Activated CD8-positive, alpha-beta memory T cell treated with anti-CD3 and anti-CD28 coated beads, Interleukin-2, amount 50 U/mL, for 48 hours (primary cell): Measurements from ENCODE around the gene CAVIN1.
A peak's percentile ranks its signal among the peaks of the same experiment; 100 is the strongest.
"Not testable (repeated sequence)": the region's sequence is repeated elsewhere in the genome, so short reads cannot be mapped to it uniquely, and the experiment has no call there.

ENCODE experiments used
- DNase-seq: peaks from one replicate; pipeline ENCODE4 v3.0.0-alpha.2; 2020

The CAVIN1 gene

DNA sequence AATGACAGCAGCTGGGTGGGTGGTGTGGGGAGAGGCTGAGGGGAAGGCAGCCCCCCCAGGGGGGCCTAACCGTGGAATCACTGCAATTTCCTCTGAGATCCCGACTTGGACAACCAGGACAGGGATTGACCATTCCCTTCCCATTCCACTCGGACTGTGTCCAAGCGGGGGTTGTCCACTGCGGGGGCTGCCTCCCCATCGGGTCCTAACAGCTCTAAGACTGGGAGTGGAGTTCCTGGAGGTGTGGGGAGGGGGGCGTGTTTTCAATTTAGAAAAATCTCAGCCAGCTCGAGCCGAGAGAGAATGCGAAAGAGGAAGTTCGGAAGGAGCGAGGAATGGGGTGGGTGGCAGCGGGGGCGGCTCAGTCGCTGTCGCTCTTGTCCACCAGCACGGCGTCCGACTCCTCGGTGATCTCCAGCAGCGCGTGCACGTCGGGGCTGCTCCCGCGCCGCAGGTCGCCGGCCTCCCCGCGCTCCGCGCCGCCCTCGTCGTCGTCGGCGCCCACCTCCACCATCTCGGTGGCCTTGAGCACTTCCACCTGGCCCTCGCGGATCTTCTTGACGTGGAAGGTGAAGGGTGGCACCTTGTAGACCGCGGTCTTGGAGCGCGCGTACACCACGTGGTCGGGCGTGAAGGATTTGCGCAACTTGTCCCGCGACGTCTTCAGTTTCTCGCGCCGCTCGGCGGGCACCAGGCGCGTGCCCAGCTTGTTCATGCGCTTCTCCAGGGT, 18.6 kb downstream of the CAVIN1 start:
- DNase-seq = no peak

DNA sequence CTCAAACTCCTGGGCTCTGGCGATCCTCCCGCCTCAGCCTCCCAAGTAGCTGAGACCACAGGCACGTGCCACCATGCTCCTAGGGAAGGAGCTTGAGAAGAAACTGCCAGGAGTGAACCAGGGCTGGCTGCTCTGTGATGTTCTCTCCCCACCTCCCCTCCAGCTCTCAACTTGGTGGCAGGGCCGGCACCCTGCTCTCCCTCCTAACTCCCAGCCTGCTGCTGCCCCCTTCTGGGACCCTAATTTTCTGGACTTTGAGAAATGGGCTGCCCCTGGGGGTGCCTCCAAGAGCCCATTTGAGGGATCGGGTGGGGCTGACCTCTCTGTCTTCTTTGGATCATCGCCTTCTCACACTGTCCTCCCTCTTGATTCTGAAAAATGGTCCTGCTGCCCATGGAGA, 19.9 kb downstream of the CAVIN1 start:
- DNase-seq = peak; percentile 77

DNA sequence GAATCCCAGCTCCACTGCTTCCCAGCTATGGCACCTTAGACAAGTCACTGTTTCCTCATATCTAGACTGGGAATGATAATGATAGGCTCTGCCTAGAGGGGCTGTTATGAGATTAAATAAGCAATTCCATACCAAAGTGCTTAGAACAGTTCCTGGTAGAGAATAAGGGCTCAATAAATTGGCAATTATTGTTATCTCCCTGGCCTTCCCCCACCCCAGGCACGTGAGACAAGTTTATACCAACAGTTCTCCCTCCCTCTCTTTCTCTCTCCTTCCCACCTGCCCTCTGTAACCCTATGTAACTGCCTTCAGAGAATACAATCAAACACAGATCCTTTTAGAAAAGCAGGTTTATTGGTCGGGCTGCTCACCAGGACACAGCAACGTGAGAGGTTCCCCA, 20.9 kb downstream of the CAVIN1 start:
- DNase-seq = no peak

DNA sequence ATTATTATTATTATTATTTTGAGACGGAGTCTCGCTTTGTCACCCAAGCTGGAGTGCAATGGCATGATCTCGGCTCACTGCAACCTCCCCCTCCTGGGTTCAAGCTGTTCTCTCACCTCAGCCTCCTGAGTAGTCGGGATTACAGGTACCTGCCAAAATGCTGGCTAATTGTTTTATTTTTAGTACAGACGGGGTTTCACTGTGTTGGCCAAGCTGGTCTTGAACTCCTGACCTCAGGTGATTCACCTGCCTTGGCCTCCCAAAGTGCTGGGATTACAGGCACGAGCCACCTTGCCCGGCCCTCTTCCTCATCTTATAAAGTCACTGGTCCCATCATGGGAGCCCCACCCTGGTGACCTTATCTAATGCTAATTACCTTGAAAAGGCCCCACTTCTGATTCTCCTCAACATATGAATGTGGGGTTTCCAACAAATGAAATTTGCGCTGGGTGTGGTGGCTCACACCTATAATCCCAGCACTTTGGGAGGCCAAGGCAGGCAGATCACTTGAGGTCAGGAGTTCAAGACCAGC, 22.1 kb downstream of the CAVIN1 start:
- DNase-seq = not testable (repeated sequence)

DNA sequence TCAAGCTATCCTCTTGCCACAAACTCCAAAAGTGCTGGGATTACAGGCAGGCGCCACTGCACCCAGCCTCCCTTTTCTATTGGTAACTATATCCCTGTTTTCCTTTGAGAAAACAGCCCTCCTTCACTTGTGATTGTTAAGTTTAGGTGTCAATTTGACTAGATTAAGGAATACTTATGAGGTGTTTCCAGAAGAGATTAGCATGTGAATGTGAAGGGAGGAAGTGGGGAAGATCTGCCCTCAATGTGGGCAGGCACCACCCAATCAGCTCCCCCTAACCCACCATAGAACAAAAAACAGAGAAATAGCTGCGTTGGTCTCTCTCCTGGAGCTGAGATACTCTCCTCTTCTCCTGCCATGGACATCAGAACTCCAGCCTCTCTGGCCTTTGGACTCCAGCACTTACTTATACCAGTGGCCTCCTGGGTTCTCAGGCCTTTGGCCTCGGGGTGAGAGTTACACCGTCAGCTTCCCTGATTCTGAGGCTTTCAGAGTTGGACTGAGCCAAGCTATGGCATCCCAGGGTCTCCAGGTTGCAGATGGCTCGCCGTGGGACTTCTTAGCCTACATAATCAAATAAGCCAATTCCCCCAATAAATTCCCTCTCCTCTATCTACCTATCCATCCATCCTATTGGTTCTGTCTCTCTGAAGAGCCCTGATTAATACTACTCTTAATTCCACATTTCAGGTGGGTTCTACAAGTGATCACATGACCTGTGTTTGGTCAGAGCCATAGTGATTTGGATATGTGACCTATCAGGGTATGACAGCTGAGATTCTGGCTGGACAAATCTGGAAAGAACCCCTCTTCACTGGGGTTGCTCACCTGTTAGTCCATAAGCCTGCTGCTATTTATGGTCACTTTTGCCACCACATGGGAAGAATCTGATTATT, 22.9 kb downstream of the CAVIN1 start:
- DNase-seq = no peak

DNA sequence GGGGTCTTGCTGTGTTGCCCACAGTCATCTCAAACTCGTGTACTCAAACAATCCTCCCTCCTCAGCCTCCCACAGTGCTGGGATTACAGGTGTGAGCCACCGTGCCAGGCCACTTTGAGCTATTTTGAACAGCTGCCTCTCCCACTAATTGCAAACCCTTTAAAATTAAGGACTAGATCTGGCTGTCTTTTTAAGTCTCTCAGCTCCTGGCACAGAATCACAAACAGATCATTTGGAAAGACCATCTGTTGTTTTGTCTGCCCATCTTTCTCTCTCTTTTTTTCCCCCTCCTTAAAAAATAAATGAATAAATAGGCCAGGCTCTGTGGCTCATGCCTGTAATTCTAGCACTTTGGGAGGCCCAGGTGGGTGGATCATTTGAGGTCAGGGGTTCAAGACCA, 23.9 kb downstream of the CAVIN1 start:
- DNase-seq = no peak

DNA sequence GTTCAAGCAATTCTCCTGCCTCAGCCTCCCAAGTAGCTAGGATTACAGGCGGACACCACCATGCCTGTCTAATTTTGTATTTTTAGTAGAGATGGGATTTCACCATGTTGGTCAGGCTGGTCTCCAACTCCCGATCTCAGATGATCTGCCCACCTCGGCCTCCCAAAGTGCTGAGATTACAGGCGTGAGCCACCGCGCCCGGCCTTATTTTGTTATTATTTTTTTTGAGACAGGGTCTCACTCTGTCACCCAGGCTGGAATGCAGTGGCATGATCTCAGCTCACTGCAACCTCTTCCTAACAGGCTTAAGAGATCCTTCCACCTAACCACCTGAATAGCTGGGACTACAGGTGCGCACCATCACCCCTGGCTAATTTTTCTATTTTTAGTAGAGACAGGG, 27.5 kb downstream of the CAVIN1 start:
- DNase-seq = not testable (repeated sequence)

DNA sequence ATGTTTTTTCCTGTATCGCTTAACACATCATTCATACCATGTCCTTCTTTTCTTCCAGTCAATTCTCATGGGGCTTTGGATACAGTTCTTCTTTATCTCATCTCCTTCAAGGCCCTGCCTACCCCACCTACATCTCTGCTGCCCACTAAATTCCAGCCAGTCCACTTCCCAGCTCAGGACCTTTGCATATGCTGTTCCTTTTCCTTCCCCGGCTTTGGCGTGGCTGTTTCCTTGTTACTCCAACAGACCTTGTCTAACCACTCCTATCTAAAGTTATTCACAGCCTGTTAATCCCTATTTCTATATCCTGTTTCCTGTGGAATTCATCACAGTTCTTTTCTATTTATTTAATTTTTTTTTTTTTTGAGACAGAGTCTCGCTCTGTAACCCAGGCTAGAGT, 28.2 kb downstream of the CAVIN1 start:
- no peak for DNase-seq

DNA sequence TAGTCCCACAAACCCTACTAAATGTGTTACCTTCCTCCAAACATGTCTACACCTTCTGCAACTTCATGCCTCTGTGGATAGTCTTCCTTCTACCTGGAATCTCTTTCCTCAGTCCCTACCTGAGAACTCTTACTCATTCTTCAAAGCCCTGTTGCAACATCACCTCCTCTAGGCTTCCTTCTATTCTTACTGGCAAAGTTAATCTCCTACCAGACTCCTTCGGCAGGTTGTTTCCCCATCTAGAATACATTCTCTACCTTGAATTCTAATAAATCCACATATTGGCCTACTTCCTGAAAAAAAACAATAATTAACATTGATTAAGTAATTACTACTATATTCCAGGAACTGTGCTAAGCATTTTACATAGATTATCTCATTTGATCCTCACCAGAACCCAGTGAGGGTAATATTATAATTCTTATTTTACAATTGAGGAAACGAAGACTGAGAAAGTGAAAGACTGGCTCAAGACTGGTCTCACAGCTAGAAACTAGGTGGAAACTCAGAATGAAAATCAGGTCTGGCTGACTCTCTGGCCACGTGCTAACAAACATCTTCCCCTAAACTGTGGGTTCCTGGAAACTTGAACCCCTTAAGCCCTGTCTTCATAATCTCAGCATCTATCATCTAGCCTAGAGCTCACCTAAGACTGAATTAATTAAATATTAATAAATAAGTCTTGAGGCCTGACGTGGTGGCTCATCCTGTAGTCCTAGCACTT, 30.2 kb downstream of the CAVIN1 start:
- no peak for DNase-seq

DNA sequence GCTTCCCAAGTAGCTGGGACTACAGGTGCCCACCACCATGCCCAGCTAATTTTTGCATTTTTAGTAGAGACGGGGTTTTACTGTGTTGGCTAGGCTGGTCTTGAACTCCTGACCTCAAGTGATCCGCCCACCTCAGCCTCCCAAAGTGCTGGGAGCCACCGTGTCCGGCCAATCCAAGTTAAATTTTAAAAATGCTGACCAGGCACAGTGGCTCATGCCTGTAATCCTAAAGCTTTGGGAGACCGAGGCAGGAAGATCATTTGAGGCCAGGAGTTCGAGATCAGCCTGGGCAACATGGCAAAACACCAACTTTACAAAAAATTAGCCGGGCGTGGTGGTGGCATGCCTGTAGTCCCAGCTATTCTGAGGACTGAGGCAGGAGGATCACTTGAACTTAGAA, 31.6 kb downstream of the CAVIN1 start:
- DNase-seq = not testable (repeated sequence)

DNA sequence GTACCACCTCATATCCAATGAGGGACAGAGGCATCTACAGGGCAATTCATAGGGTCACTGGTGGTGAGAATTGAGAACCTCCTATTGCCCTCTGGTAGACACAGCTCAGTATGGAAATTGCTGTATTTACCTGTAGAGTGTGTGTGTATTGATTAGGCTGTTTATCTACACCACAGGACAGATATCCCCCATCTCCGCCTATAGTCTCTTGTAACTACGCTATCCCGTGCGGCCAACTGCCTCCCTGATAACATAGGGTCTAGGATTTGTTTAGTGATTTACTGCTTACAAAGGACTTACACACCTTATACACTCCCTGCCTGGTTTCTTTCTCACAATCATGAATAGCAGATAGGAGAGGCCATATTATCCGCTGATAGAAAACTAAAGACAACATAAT, 33.2 kb downstream of the CAVIN1 start:
- no peak for DNase-seq

DNA sequence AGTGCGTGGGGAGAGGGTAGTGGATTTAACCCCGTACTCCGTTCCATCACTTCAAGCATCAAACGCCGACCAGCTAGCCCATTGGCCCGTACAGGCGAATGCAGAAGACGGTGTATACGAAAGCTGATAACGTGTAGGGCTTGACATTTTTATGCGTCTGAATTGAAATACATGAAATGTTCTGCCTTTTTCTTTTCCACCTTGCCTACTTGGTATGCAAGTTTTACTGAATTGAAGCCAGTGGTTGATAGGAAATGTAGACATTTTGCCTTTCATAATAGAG, 34.0 kb downstream of the CAVIN1 start:
- DNase-seq = no peak

DNA sequence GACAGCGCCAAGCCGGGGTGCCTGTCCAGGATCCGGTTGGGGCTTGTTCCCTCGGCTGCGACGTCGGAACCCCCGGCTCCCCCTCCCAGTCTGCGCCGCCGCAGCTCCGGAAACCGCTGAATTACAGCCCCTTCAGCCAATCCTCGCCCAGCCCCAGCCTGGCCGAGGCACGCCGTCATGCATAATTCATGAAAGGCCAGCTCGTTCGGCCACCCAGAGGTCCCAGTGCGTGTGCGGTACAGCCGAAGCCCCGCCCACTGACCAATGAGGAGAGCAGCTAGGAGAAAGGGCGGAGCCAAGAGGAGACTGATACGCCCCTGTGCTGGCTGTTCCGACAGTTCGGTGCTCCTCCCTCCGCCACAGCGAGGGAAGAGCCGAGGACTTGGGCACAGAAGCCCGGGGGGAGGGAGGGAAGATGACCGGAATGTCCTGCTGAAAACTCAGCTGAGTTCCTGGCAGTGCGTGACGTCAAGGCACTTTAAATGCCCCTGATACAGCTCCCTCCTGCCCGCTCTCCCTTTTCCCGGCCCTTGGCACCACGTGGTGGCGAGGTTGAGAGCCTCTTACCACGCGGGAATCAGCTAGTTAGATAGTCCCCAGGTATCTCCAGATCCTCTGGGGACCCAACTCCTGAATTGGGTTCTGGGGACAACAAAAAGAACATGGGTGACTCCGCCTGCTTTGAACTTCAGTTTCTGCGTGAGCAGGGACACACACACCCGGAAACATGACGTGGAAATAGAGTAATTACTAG, 34.5 kb downstream of the CAVIN1 start, which contains the start of gene STAT3:
TSS of gene STAT3 (minus strand) at position 62 of the 754 bp plus-strand sequence. CDS start 39,926 bp downstream, outside the sequence.
- DNase-seq = peak; percentile 100

DNA sequence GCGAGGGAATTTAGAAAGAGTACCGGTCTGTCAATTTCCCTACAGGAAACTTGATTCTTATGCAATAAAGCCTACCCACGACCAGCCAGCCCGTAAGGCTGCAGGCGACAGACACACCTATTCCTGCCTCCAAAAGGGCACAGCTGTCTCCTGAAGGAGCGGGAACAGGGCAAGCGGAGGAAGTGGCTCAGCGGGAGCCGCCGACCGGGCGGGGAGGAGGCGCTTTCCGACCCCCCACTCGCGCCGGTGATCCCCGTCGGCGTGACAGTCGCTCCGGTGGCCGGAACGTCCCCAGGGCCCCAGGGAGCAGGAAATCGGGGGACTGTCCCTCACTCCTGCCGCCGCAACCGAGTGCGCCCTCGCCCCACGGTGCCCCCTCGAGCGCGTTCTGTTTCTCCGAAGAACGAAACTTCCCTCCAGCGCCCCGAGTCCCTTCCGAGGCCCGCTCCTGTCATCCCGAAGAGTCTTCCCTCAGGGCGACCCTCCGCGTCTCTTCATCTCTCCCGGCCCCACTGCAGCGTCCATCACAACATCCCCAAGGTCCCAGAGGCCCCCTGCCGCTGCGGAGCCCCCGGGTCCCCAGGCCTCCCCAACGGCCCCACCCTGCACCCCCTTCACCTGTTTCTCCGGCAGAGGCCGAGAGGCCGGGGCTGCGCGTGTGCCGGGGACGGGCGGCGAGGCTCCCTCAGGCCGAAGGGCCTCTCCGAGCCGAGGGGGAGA, 35.2 kb downstream of the CAVIN1 start:
- DNase-seq = peak; percentile 69

DNA sequence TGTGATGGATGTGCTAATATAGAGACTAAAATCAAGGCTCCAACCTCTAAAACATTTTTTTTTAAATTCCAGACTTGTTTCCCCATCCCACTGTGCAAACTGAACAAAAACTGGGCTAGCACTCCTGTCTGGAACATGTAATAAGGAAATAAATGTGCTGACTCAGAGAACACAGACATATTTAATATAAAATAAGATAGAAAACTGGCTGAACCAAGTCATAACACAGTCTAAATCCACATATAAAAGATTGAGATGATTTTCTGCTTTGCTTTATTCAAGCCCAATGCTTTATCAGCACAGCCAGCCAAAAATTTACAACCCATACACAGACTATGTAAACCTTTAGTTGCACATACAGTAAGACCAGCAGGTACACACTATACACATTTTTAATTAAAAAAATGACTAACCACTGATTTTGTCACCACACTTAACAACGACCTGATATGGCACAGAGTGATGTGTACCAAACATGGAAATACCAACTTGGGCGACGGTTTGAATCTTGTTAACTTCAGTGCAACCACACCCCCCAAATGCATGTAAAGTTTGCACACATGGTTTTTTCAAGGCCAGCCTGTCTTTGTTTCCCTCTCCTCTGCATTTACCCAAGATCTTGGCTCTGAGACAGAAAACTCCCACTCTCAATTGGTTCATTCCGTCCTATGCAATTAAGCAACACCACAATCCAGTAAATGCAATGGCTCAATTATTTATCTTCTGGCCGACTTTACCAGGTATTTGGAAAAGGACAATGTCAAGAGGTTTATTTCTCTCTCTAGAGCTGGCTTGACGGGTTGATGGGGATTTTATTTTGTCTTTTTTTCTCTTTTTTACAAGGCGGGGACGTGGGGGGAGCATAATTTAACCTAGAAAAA, 36.0 kb downstream of the CAVIN1 start:
- DNase-seq = no peak

DNA sequence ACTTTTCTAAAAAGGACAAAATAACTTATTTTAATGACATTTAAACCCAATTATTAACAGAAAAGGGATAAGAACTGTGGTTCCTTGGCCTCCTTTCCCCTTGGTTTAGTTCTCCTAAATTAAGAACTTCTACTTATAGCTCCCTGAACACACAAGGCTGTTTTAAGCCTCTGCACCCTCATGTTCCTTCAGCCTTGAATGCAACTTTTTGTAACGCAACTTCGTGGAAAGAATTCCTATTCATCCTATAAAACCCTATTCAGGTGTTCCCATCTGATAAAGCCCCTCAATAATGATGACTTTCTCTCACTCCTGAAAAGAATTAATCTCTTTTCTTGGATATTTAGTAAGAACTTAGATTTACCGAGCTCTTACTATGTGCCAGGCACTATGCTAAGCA, 41.2 kb downstream of the CAVIN1 start:
- DNase-seq = no peak

DNA sequence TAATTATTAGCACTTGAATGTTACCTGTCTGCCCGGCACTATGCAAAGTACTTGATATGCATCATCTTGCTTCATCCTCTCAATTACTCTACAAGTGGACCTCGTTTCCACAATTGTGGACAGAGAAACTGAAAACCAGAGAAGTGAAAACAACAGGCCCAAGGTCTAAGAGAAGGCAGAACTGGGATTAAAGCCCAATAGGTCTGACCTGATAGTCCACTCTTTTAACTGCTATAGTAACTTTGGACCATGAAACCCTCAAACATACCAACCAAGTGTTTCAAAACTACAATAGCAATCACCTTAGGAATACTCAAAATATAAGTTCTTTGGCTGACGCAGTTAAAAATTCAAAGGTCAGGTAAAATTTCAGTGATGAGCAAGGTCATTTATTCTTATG, 42.1 kb downstream of the CAVIN1 start:
- no peak for DNase-seq

DNA sequence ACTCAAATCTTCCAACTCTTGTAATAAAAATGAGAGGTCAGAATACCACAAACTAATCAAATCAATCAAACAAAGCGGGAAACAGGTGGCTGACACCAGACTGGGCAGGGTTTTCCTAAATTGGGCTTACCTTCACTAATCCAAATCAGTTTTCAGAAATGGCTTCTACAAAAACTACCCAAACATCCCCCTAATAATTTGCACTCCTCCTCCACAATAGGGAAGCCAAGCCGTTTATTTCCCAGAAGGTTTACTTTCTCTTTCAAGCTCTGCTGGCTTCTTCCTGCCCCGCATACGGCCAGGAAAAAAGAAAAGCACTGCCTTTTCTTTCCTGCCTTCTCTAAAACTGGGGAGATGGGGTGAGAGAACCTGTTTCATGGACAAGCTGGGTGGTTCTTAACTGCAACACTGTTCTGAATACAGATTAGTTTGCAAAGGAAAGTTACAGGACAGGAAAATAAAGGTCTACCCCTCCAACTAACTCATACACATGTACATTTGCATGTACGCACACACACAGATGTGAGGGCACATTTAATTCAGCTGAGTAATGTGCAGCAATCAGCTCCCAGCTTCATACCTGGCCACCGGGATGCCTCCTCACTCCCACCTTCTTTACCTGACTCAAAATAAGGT, 44.0 kb downstream of the CAVIN1 start:
- no peak for DNase-seq

DNA sequence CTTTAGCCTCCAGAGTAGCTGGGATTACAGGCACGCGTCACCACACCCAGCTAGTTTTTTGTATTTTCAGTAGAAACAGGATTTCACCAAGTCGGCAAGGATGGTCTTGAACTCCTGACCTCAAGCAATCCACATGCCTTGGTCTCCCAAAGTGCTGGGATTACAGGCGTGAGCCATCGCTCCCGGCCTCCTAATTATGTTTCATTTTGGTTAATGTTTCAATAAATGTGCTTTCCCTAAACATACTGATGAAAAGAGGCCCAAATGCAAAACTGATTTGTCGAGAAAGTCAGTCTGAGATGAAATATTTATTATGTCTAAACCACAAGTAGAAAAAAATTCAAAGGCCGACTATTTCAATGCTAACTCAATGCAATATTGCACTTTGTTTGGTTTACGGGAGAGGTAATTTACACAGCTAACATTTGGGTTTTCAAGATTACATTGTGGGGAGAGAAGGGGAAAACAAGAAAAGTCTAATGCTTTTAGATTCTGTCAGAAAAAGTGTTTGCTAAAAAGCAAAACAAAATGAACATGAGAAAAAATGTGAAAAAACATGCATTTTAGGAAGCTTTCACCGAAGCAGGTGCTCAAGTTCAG, 44.6 kb downstream of the CAVIN1 start:
- DNase-seq = no peak

DNA sequence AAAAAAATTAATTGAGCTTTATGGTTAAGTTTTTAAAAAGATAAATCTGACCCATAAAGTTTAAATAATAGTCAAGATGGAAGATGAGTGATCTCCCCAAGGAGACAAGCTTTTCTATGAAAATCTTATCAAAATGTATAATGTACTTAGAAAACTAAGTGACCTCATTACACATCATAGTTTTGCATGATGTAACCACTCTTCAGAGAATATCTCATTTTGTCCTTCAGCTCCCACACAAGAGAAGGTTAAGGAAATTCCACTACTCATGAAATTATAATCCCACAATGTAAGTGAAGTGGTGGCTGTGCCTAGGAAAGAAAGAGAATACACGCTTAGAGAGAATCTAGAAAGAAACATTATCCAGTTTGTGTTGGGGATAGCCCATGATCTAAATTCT, 49.2 kb downstream of the CAVIN1 start:
- no peak for DNase-seq
